Epithelial cell of esophagus (primary cell): ENCODE measurements around the gene MRPS11.

ENCODE experiments used
- DNase-seq: peaks from one replicate; pipeline ENCODE4 v3.0.0; 2010; ENCODE audit warnings: low read depth
- H3K4me3 ChIP-seq: 2 replicates; pipeline ENCODE4 v1.5.1; 2011; ENCODE audit warnings: mild to moderate bottlenecking, low read length, control low read depth
- TF ChIP-seq, protein P1 (sequence below): IDR thresholded peaks from 2 replicates; pipeline ENCODE4 v1.5.1; 2011; ENCODE audit warnings: low read depth, mild to moderate bottlenecking, low read length, control low read depth, inconsistent platforms; ENCODE audit not compliant: insufficient read depth; ENCODE audit errors: missing control alignments

Gene MRPS11

DNA sequence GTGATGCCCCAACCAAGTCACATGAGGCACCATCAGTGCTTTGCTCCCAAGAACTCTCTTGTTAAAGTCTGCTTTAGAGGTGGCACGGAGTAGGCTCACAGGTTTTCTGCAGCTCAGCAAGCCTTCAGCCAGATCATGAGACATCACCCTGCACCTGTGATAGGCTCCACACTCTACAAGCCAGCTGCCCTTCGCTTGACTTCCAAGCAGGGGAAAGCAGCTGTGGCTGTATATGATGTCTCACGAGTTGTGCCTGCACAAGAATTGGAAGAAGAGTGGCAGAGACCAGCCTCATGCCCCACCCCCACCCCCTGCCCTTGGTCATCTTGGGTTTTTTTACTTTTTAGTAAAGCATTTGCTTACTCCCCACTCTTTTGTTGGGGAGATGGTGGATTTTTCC lies 22.5 kb downstream of the MRPS11 start:
- TF ChIP-seq, protein P1, sequence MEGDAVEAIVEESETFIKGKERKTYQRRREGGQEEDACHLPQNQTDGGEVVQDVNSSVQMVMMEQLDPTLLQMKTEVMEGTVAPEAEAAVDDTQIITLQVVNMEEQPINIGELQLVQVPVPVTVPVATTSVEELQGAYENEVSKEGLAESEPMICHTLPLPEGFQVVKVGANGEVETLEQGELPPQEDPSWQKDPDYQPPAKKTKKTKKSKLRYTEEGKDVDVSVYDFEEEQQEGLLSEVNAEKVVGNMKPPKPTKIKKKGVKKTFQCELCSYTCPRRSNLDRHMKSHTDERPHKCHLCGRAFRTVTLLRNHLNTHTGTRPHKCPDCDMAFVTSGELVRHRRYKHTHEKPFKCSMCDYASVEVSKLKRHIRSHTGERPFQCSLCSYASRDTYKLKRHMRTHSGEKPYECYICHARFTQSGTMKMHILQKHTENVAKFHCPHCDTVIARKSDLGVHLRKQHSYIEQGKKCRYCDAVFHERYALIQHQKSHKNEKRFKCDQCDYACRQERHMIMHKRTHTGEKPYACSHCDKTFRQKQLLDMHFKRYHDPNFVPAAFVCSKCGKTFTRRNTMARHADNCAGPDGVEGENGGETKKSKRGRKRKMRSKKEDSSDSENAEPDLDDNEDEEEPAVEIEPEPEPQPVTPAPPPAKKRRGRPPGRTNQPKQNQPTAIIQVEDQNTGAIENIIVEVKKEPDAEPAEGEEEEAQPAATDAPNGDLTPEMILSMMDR = no peak
- DNase-seq = no peak
- H3K4me3 ChIP-seq = no peak overlapping the region

- peak; percentile 19 for DNase-seq
- TF ChIP-seq, protein P1 = no peak
- no peak overlapping the region for H3K4me3 ChIP-seq
Observed at GRCh38 chr15:88491158-88491557, 23.6 kb downstream of the MRPS11 start.

DNA sequence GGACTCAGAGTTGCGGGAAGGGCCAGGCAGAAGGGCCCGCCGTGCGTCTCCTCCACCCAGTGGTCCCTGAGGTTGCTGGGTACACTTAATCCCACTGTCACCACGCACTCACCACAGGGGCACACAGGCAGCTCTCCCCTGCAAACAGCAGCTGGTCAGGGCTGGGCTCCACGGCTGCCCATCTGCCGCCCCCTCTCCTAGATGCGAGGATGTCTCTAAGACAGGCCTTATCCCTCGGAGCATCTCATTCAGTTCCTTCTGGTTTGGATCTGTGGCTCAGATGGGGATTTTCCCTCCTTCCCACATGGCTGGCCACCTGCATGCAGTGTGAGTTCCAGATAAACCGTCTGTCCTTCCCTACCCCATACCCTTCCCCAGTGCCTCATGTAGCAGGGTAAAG lies 26.3 kb downstream of the MRPS11 start:
- no peak for DNase-seq
- no peak overlapping the region for H3K4me3 ChIP-seq
- TF ChIP-seq, protein P1 = no peak

- no peak for DNase-seq
- H3K4me3 ChIP-seq = no peak overlapping the region
- TF ChIP-seq, protein P1 = no peak
Observed at GRCh38 chr15:88497109-88497765, 29.7 kb downstream of the MRPS11 start.

DNA sequence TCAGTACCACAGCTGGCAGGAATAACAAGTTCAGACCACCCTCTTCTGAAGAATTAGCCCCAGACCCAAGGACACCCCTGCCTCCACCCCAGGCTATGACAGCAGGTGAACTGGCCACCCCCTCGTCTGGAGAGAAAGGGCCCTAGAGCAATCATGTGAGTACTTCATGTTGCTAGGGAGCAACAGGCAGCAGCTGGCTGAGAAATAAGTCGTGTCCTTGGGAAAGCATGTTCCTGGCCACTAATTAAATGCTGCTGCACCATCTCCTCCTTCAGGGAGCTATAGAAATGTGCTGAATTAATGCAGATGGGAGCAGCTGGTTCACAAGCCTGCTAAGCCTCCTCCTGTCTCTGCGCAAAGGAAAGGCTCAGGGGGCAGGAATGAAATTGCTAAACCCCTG lies 31.5 kb downstream of the MRPS11 start:
- H3K4me3 ChIP-seq = no peak overlapping the region
- TF ChIP-seq, protein P1 = no peak
- no peak for DNase-seq

DNA sequence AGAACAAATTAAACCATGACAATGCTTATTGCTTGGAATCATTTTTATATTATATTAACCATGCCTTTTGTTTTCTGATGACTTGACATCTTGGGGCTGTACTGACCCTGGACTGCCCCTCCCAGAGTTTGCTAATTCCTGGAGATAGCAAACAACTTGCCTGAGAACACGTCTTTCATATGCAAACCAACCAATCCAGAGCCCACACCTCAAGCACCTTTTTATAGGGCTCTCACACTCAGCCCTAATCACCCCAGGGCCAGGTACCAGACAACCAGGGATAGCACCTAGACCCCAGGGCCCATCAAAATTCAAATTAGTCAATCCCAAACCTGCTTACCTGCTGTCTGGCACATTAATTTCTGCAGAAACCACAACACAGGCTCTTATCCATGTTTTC lies 36.9 kb downstream of the MRPS11 start:
- no peak for DNase-seq
- H3K4me3 ChIP-seq = no peak overlapping the region
- TF ChIP-seq, protein P1 = no peak

DNA sequence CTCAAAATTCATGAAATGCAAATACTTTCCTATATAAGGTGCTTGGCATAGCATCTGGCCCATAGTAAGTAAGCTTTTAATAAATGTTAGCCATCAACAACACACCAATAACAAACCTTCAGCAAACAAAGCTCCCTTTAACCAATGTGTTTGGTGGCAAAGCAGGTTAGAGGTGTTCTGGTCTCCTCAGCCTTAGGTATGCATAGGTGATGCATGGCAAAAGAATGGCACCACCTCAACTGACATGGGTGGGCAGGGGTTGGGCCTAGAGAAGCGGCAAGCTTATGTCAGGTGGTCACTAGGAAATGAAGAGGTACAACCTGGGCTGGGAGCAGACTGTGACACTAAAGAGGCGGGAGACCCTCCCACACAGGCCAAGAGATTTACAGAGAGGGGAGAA lies 38.2 kb downstream of the MRPS11 start:
- DNase-seq = no peak
- TF ChIP-seq, protein P1 = no peak
- no peak overlapping the region for H3K4me3 ChIP-seq
